OCI-LY3 (cell line): ENCODE measurements around the gene AHDC1.

Experiments used
- H2AFZ ChIP-seq: fragments of 200-600, 300-600 bp; shearing (Covaris generic); 2 replicates; pipeline ENCODE4 v1.6.0; 2014; ENCODE audit warnings: antibody characterized with exemption, low read depth, low read length
- H3K27ac ChIP-seq: fragments of 200-600, 300-600 bp; sonication (generic); 2 replicates; pipeline ENCODE4 v1.5.1; 2014; ENCODE audit warnings: mild to moderate bottlenecking, low read length, moderate library complexity, mixed read lengths
- H3K27me3 ChIP-seq: fragments of 200-600, 300-600 bp; sonication (generic); 2 replicates; pipeline ENCODE4 v1.6.1; 2014; ENCODE audit warnings: low read depth, low read length, mixed read lengths
- H3K36me3 ChIP-seq: fragments of 200-600, 300-600 bp; sonication (generic); replicated peaks from 2 replicates; pipeline ENCODE3; 2014; ENCODE audit warnings: low read depth, low read length, mixed read lengths
- H3K4me1 ChIP-seq: fragments of 300-600, 200-600 bp; sonication (generic); 2 replicates; pipeline ENCODE4 v1.6.1; 2014; ENCODE audit warnings: low read length, mixed read lengths
- H3K4me2 ChIP-seq: fragments of 200-600, 300-600 bp; sonication (generic); 2 replicates; pipeline ENCODE4 v1.6.1; 2014; ENCODE audit warnings: low read length, mixed read lengths
- H3K4me3 ChIP-seq: fragments of 300-600, 200-600 bp; sonication (generic); 2 replicates; pipeline ENCODE4 v1.5.1; 2014; ENCODE audit warnings: antibody characterized with exemption, mild to moderate bottlenecking, low read length, moderate library complexity
- H3K79me2 ChIP-seq: fragments of 300-600, 200-600 bp; shearing (Covaris generic); 2 replicates; pipeline ENCODE4 v1.6.1; 2014; ENCODE audit warnings: mild to moderate bottlenecking, low read length, mixed read lengths
- H3K9ac ChIP-seq: fragments of 300-600, 200-600 bp; shearing (Covaris generic); 2 replicates; pipeline ENCODE4 v1.6.0; 2014; ENCODE audit warnings: mild to moderate bottlenecking, low read length, moderate library complexity
- H3K9me3 ChIP-seq: fragments of 200-600, 300-600 bp; shearing (Covaris generic); 2 replicates; pipeline ENCODE4 v1.6.1; 2014; ENCODE audit warnings: low read length, mixed read lengths; ENCODE audit not compliant: insufficient read depth
- H4K20me1 ChIP-seq: fragments of 200-600, 300-600 bp; sonication (generic); 2 replicates; pipeline ENCODE4 v1.6.1; 2016; ENCODE audit warnings: low read length, mixed read lengths; ENCODE audit not compliant: insufficient read depth
- EZH2phosphoT487 ChIP-seq: fragments of 200-600 bp; shearing (Covaris generic); IDR thresholded peaks from 2 replicates; pipeline ENCODE4 v1.6.1; 2018; ENCODE audit warnings: antibody characterized with exemption, mixed run types, low read depth
- TF ChIP-seq, protein P1 (sequence below): fragments of 200-600, 300-600 bp; sonication (generic); IDR thresholded peaks from 2 replicates; pipeline ENCODE4 v1.5.1; 2014; ENCODE audit warnings: antibody characterized with exemption, low read length, low read depth

AHDC1 gene

DNA sequence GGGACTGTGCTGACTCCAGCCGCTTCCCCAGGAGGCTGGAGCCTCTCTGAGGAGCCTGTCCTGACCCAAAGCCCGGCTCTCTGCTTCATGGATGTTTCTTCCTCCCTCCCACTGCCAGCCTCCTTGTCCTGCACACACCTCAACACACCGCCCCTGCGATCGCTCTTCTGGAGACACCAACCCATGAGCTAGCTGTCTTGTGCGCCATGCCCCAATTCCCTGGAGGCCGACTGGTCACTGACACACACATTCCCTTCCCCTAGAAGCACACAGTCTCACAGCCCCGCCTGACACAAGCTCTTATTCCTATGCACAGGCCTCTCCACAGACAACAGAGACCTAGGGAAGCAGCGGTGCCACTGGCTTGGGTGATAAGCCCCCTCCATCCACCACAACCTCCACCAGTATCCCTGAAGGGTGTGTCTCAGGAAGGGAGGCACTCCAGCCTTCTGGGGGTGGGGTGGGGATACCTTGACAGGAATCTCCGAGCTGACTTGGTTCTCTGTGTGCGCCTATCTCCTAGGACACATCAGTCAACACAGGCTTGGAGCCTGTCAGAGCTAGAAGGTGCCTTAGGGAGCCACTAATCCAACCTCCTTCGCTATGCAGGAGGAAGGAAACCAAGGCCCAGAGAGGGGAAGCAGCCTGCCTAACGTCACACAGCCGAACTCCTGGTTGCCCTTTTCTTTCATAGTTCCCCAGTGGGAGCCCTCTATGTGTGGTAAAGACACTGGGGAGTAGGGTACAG lies 31.1 kb downstream of the AHDC1 start:
- TF ChIP-seq, protein P1, sequence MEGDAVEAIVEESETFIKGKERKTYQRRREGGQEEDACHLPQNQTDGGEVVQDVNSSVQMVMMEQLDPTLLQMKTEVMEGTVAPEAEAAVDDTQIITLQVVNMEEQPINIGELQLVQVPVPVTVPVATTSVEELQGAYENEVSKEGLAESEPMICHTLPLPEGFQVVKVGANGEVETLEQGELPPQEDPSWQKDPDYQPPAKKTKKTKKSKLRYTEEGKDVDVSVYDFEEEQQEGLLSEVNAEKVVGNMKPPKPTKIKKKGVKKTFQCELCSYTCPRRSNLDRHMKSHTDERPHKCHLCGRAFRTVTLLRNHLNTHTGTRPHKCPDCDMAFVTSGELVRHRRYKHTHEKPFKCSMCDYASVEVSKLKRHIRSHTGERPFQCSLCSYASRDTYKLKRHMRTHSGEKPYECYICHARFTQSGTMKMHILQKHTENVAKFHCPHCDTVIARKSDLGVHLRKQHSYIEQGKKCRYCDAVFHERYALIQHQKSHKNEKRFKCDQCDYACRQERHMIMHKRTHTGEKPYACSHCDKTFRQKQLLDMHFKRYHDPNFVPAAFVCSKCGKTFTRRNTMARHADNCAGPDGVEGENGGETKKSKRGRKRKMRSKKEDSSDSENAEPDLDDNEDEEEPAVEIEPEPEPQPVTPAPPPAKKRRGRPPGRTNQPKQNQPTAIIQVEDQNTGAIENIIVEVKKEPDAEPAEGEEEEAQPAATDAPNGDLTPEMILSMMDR: no peak
- TF ChIP-seq EZH2phosphoT487: no peak
- Histone ChIP-seq H2AFZ (no peak overlapping the region), H3K9ac (no peak overlapping the region), H3K79me2 (no peaks in the 10 kb centered on the region), H3K4me3 (no peak overlapping the region), H3K4me1 (0 out of 2 replicates have a peak, but pooled peaks cover 6% of the 10 kb centered on the region), H3K9me3 (no peaks in the 10 kb centered on the region), H3K4me2 (no peak overlapping the region), H3K27me3 (0 out of 2 replicates have a peak, but pooled peaks cover 3% of the 10 kb centered on the region), H3K27ac (no peak overlapping the region), H3K36me3 (no peaks in the 10 kb centered on the region), H4K20me1 (0 out of 2 replicates have a peak, but pooled peaks cover 3% of the 10 kb centered on the region)

DNA sequence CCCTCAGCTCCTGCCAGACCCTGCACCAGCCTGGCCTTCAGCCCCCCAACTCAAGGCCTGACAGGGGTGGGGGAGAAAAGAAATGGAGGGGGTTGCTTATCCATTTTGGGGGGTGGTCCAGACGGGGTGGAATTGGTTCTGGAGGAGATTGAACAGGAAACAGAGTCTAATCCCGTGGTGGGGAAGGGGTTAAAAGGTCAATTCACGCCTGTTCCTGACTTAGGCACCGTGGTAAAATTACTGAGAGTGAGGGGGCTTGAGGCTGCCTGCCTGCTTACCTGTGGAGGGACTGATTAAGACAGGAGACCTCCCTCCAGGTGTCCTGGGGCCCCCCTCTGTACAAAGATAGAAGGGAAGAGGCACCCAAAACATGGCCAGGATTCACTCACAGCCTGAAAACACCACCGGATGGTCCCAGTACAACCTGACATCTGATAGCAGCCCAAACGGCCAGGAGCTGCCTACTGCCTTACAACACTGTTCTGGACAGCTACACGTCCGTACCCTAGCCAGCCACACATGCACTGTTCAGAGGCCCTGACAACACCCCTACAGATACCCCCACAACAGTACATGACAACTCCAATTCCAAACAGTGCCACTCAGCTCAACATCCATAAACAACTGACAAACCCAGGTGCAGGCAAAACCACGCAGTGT lies 31.8 kb downstream of the AHDC1 start:
- no peak overlapping the region for H3K9ac ChIP-seq
- no peaks in the 10 kb centered on the region for H3K9me3 ChIP-seq
- H3K79me2 ChIP-seq: no peaks in the 10 kb centered on the region
- H3K4me1 ChIP-seq: 0 out of 2 replicates have a peak, but pooled peaks cover 6% of the 10 kb centered on the region
- 0 out of 2 replicates have a peak, but pooled peaks cover 3% of the 10 kb centered on the region for H3K27me3 ChIP-seq
- no peak for TF ChIP-seq EZH2phosphoT487
- TF ChIP-seq, protein P1: no peak
- H3K4me2 ChIP-seq: no peak overlapping the region
- H4K20me1 ChIP-seq: 0 out of 2 replicates have a peak, but pooled peaks cover 4% of the 10 kb centered on the region
- H2AFZ ChIP-seq: no peak overlapping the region
- H3K4me3 ChIP-seq: no peak overlapping the region
- H3K36me3 ChIP-seq: no peaks in the 10 kb centered on the region
- H3K27ac ChIP-seq: no peak overlapping the region

DNA sequence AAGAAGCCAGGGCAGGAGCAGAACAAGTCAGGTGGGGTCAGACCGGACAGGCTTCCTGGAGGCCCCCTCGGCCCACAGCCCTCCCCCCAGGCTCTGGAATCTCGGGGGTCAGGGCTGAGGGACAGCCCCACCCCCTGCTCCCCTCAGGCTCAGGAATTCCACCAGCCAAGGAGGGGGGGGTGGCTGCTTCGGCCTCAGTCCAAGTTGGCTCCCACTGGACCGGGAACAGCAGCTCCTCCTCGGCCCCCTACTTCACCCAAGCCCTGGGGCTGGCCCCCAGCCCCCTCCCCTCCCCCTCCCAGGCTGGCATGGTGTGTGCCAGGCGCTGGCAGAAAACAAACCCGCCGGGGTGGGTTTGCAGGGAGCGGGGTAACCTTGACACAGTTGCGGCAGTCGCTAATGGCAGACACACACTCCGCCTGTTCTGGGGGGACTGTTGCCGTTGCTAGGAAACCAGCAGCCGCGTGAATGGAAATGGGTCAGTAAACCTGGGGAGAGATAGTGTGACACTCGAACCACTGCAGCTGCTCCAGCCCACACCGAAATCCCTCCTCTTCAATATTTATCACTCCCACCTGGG lies 32.4 kb downstream of the AHDC1 start:
- 0 out of 2 replicates have a peak, but pooled peaks cover 3% of the 10 kb centered on the region for H3K27me3 ChIP-seq
- H2AFZ ChIP-seq: no peak overlapping the region
- no peak overlapping the region for H3K4me3 ChIP-seq
- H3K9ac ChIP-seq: no peak overlapping the region
- 0 out of 2 replicates have a peak, but pooled peaks cover 4% of the 10 kb centered on the region for H4K20me1 ChIP-seq
- TF ChIP-seq, protein P1: no peak
- no peak for TF ChIP-seq EZH2phosphoT487
- no peaks in the 10 kb centered on the region for H3K36me3 ChIP-seq
- H3K4me1 ChIP-seq: 0 out of 2 replicates have a peak, but pooled peaks cover 6% of the 10 kb centered on the region
- H3K9me3 ChIP-seq: no peaks in the 10 kb centered on the region
- no peaks in the 10 kb centered on the region for H3K79me2 ChIP-seq
- no peak overlapping the region for H3K27ac ChIP-seq
- no peak overlapping the region for H3K4me2 ChIP-seq

DNA sequence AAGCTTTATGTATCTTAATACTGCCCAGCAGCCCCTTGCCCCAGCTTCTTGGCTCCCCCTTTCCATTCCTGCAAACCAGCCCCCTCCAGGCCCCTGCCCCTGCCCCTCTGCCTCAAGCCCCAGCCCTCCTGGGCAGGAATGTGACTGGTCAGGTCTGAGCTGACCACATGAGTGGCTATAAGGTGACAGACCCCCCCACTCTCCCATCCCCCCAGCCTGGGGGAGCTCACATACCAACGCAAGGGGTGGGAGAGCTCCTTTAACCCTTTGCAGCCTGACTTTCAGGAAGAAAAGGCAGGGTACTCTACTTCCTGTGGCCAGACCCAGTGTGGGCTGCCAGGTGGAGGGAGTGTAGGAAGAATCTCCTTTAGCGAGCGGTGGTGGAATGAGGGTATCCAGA lies 33.2 kb downstream of the AHDC1 start:
- Histone ChIP-seq H3K4me1 (0 out of 2 replicates have a peak, but pooled peaks cover 3% of the 10 kb centered on the region), H3K4me2 (no peak overlapping the region), H3K9me3 (no peaks in the 10 kb centered on the region), H4K20me1 (0 out of 2 replicates have a peak, but pooled peaks cover 4% of the 10 kb centered on the region), H2AFZ (no peak overlapping the region), H3K79me2 (no peaks in the 10 kb centered on the region), H3K9ac (no peak overlapping the region), H3K27me3 (0 out of 2 replicates have a peak, but pooled peaks cover 3% of the 10 kb centered on the region), H3K4me3 (no peak overlapping the region), H3K27ac (no peak overlapping the region), H3K36me3 (no peaks in the 10 kb centered on the region)
- TF ChIP-seq EZH2phosphoT487: no peak
- TF ChIP-seq, protein P1: no peak
